Astrocyte (in vitro differentiated cells and primary cell): Measurements from ENCODE around the gene ZBTB11. TPM values are rescaled to one million over a fixed set of nuclear protein-coding genes. Genes with fewer than 3 reads are reported as not detected.

Experiments
- DNase-seq: peaks from one replicate; pipeline ENCODE4 v3.0.0-alpha.2; 2010; ENCODE audit warnings: low read depth
- FAIRE-seq: peaks from 2 replicates; lab custom pipeline; 2011; peaks lifted over from hg19 to GRCh38; lab: Jason Lieb, UNC
- H2AFZ ChIP-seq: 2 replicates; pipeline ENCODE4 v1.6.0; 2012; ENCODE audit warnings: low read depth, low read length, inconsistent platforms
- H3K27ac ChIP-seq: 2 replicates; pipeline ENCODE4 v1.5.1; 2011; ENCODE audit warnings: low read depth, low read length, inconsistent platforms
- H3K27me3 ChIP-seq: 2 replicates; pipeline ENCODE4 v1.6.0; 2011; ENCODE audit warnings: low read length, inconsistent platforms; ENCODE audit not compliant: insufficient read depth
- H3K36me3 ChIP-seq: 2 replicates; pipeline ENCODE4 v1.5.1; 2011; ENCODE audit warnings: low read length, inconsistent platforms; ENCODE audit not compliant: insufficient read depth
- H3K4me1 ChIP-seq: 2 replicates; pipeline ENCODE4 v1.5.1; 2011; ENCODE audit warnings: low read length, inconsistent platforms; ENCODE audit not compliant: insufficient read depth
- H3K4me2 ChIP-seq: 2 replicates; pipeline ENCODE4 v1.6.0; 2012; ENCODE audit warnings: low read length, inconsistent platforms
- H3K4me3 ChIP-seq: 2 replicates; pipeline ENCODE4 v1.5.1; 2011; ENCODE audit warnings: low read depth, mild to moderate bottlenecking, low read length, inconsistent platforms; ENCODE audit not compliant: insufficient read depth
- H3K79me2 ChIP-seq: 2 replicates; pipeline ENCODE4 v1.6.0; 2012; ENCODE audit warnings: mild to moderate bottlenecking, low read length, inconsistent platforms; ENCODE audit not compliant: insufficient read depth
- H3K9ac ChIP-seq: 2 replicates; pipeline ENCODE4 v1.6.0; 2012; ENCODE audit warnings: mild to moderate bottlenecking, low read length, inconsistent platforms
- H3K9me3 ChIP-seq: 2 replicates; pipeline ENCODE4 v1.5.1; 2012; ENCODE audit warnings: low read depth, mild to moderate bottlenecking, low read length, inconsistent platforms; ENCODE audit not compliant: insufficient read depth
- H4K20me1 ChIP-seq: 2 replicates; pipeline ENCODE4 v1.6.0; 2012; ENCODE audit warnings: low read length, inconsistent platforms; ENCODE audit not compliant: insufficient read depth
- H3K27ac Mint-ChIP-seq: one replicate; pipeline ENCODE4 v1.8.0; 2021; ENCODE audit warnings: mild to moderate bottlenecking, mixed read lengths; ENCODE audit not compliant: unreplicated experiment
- H3K27me3 Mint-ChIP-seq: one replicate; pipeline ENCODE4 v1.8.0; 2021; ENCODE audit warnings: low read depth, mixed read lengths; ENCODE audit not compliant: unreplicated experiment
- H3K36me3 Mint-ChIP-seq: one replicate; pipeline ENCODE4 v1.8.0; 2021; ENCODE audit warnings: low read depth, mixed read lengths; ENCODE audit not compliant: unreplicated experiment
- H3K4me1 Mint-ChIP-seq: one replicate; pipeline ENCODE4 v1.8.0; 2021; ENCODE audit warnings: low read depth, mixed read lengths; ENCODE audit not compliant: unreplicated experiment
- H3K4me3 Mint-ChIP-seq: one replicate; pipeline ENCODE4 v1.8.0; 2021; ENCODE audit warnings: mild to moderate bottlenecking, moderate library complexity, mixed read lengths; ENCODE audit not compliant: unreplicated experiment
- H3K9me3 Mint-ChIP-seq: one replicate; pipeline ENCODE4 v1.8.0; 2021; ENCODE audit warnings: mild to moderate bottlenecking, mixed read lengths; ENCODE audit not compliant: unreplicated experiment
- EZH2 ChIP-seq: IDR thresholded peaks from 2 replicates; pipeline ENCODE4 v1.6.1; 2012; ENCODE audit warnings: mild to moderate bottlenecking, low read length, inconsistent platforms; ENCODE audit not compliant: insufficient read depth
- total RNA-seq: library from RNA; stranded (reverse); gene quantifications from 2 replicates; pipeline ENCODE4 v1.2.1, GENCODE V29; 2021
- TF ChIP-seq, protein P1 (sequence below): IDR thresholded peaks from 2 replicates; pipeline ENCODE4 v1.5.1; 2011; ENCODE audit warnings: low read depth, mild to moderate bottlenecking, inconsistent platforms, low read length, moderate library complexity; ENCODE audit not compliant: insufficient read depth

Gene ZBTB11
- total RNA-seq, 1 donor from 2014 or later = 20.9 TPM

DNA sequence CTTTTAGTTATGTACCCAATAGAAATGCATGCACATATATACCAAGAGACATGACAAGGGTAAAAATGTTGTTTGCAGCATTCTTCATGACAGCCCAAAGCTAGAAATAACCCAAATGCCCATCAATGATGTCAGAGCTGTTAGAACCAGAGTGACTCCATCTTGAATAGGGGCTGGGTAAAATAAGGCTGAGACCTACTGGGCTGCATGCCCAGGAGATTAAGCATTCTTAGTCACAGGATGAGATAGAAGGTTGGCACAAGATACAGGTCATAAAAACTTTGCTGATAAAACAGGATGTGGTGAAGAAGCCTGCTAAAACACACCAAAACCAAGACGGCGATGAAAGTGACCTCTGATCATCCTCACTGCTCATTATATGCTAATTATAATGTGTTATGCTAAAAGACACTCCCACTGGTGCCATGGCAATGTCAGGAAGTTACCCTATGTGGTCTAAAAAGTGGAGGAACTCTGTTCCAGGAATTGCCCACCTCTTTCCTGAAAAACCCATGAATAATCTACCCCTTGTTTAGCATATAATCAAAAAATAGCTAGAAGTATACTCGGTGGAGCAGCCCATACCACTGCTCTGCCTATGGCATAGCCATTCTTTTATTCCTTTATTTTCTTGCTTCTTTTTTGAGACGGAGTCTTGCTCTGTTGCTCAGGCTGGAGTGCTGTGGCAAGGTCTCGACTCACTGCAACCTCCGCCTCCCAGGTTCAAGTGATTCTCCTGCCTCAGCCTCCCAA, 32.9 kb downstream of the ZBTB11 start:
- H3K4me3 Mint-ChIP-seq = no peak overlapping the region

DNA sequence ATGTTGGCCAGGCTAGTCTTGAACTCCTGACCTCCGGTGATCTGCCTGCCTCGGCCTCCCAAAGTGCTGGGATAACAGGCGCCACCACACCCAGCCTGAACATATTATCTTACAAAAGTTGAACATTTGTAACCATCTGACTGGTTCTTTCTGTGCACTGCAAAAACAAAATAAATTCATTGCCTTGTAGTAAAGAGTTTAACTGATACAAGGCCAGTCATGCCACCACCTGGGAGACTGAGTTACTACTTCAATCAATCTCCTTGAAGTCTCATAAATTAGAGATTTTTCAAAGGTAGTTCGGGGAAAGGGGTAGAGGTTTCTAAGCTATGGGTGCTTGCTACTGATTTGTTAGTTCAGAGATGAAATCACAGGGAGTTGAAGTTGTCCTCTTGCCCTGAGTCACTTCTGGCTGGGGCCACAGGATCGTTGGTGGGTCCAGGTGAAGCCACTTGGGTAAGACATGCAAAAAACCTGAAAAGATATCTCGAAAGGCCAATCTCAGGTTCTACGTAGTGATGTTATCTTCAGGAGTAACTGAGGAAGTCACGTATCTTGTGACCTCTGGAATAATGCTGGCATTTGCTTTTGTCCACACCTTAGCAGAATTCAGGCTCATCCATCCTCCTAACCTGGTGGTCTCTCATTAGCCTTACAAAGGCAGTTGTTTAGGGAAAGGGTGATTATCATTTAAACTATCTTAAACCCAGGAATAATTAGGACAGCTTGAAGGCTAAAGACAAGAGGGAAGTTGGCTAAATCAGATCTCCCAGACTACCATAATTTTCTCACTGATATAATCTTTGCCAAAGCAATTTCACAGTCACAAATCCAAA, 33.7 kb downstream of the ZBTB11 start:
- Histone ChIP-seq H3K4me1 (peaks cover 11% of the 10 kb centered on the region), H4K20me1 (no peaks in the 10 kb centered on the region), H3K27me3 (no peaks in the 10 kb centered on the region), H3K9ac (no peak overlapping the region), H2AFZ (no peak overlapping the region), H3K79me2 (no peaks in the 10 kb centered on the region), H3K4me2 (no peak overlapping the region), H3K4me3 (no peak overlapping the region), H3K9me3 (no peaks in the 10 kb centered on the region), H3K36me3 (no peaks in the 10 kb centered on the region), H3K27ac (no peak overlapping the region)
- TF ChIP-seq, protein P1, sequence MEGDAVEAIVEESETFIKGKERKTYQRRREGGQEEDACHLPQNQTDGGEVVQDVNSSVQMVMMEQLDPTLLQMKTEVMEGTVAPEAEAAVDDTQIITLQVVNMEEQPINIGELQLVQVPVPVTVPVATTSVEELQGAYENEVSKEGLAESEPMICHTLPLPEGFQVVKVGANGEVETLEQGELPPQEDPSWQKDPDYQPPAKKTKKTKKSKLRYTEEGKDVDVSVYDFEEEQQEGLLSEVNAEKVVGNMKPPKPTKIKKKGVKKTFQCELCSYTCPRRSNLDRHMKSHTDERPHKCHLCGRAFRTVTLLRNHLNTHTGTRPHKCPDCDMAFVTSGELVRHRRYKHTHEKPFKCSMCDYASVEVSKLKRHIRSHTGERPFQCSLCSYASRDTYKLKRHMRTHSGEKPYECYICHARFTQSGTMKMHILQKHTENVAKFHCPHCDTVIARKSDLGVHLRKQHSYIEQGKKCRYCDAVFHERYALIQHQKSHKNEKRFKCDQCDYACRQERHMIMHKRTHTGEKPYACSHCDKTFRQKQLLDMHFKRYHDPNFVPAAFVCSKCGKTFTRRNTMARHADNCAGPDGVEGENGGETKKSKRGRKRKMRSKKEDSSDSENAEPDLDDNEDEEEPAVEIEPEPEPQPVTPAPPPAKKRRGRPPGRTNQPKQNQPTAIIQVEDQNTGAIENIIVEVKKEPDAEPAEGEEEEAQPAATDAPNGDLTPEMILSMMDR = no peak
- no peak for TF ChIP-seq EZH2
- FAIRE-seq = no peak
- H3K4me1 Mint-ChIP-seq = no peaks in the 10 kb centered on the region
- no peak overlapping the region for H3K27ac Mint-ChIP-seq
- no peak overlapping the region for H3K4me3 Mint-ChIP-seq
- no peaks in the 10 kb centered on the region for H3K9me3 Mint-ChIP-seq
- no peak for DNase-seq
- H3K27me3 Mint-ChIP-seq = no peaks in the 10 kb centered on the region
- peaks cover 12% of the 10 kb centered on the region for H3K36me3 Mint-ChIP-seq

More for the DNA sequence above, 32.9 kb downstream of the ZBTB11 start:
- H3K27ac Mint-ChIP-seq = no peak overlapping the region
- no peaks in the 10 kb centered on the region for H3K27me3 Mint-ChIP-seq
- peak overlapping the region; percentile 56 for H3K4me2 ChIP-seq
- H3K4me1 Mint-ChIP-seq = no peaks in the 10 kb centered on the region
- H3K4me1 ChIP-seq = peaks cover 11% of the 10 kb centered on the region
- H2AFZ ChIP-seq = no peak overlapping the region
- H3K79me2 ChIP-seq = no peaks in the 10 kb centered on the region
- no peak overlapping the region for H3K9ac ChIP-seq
- H3K36me3 ChIP-seq = no peaks in the 10 kb centered on the region
- H4K20me1 ChIP-seq = no peaks in the 10 kb centered on the region
- TF ChIP-seq EZH2 = no peak
- TF ChIP-seq, protein P1 = no peak
- no peak overlapping the region for H3K27ac ChIP-seq
- no peaks in the 10 kb centered on the region for H3K9me3 Mint-ChIP-seq
- no peaks in the 10 kb centered on the region for H3K9me3 ChIP-seq
- DNase-seq (peak; percentile 74), FAIRE-seq (no peak)
- H3K36me3 Mint-ChIP-seq = peaks cover 16% of the 10 kb centered on the region
- H3K4me3 ChIP-seq = no peak overlapping the region
- no peaks in the 10 kb centered on the region for H3K27me3 ChIP-seq
